Measurements from ENCODE around the gene TRIP4. TPM values are rescaled to one million over a fixed set of nuclear protein-coding genes. Genes with fewer than 3 reads are reported as not detected.

TRIP4 gene
- total and polyA plus RNA-seq, 2 donors (not counting 3 experiments of a cell fraction or from before 2014, with no cell fraction given), result 10.9 to 31.1 TPM

DNA sequence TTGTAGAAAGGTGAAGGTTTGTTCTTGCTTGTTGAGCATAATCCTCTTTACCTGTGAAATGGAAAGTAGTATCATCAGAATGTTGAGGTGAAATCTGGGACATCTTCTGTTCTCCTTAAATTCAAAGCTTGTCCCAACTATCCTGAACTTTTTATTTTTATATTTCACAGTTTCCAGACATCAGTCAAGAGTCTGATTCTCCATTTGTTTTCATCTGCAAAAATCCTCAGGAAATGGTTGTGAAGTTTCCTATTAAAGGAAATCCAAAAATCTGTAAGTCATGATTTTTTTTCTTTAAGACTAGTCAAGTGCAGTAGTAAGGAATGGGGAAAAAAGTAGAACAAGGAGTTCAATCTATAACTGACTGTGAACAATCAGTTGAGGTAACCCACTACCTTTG is 57.2 kb downstream of the TRIP4 start:
- no peak for FAIRE-seq
- Histone ChIP-seq H3K9me3 (replicated peaks; ENCODE audit: control insufficient read depth, insufficient read depth, low read length) (no peaks in the 10 kb centered on the region), H3K9me1 (replicated peaks; ENCODE audit: control insufficient read depth, extremely low read depth, insufficient read depth, low read length) (no peaks in the 10 kb centered on the region), H3K9ac (replicated peaks; ENCODE audit: extremely low read depth, insufficient read depth, low read length) (peak overlapping the region; percentile 75), H3K4me2 (ENCODE audit: insufficient read depth, low read length) (peak overlapping the region; percentile 82), H3K4me1 (ENCODE audit: control insufficient read depth, extremely low read depth, insufficient read depth, low read length) (peaks cover 34% of the 10 kb centered on the region), H3K79me2 (ENCODE audit: control insufficient read depth, insufficient read depth, low read length) (no peaks in the 10 kb centered on the region), H3K36me3 (ENCODE audit: control insufficient read depth in 2 of 2, extremely low read depth in 1 of 2, insufficient read depth in 2 of 2, low read length in 2 of 2) (peaks cover 3 to 7% of the 10 kb centered on the region in 2 experiments), H3K4me3 (replicated peaks in 1 of 3; ENCODE audit: insufficient read depth in 1 of 3, low read depth in 1 of 3, low read length in 3 of 3) (peak overlapping the region in 1 of 3 experiments; percentile 58), H3K27me3 (ENCODE audit: control insufficient read depth in 2 of 2, insufficient read depth in 2 of 2, low read length in 2 of 2) (no peaks in the 10 kb centered on the region), H3K27ac (ENCODE audit: insufficient read depth, low read depth, low read length) (peak overlapping the region; percentile 97), H2AFZ (ENCODE audit: low read depth, low read length) (no peak overlapping the region), H4K20me1 (replicated peaks; ENCODE audit: control insufficient read depth, extremely low read depth, insufficient read depth, low read length) (no peaks in the 10 kb centered on the region)
- intact Hi-C loops (cut with micrococcal nuclease) (loop anchor here (1.0 kb wide), 2 partner anchors 15 to 91 kb away; partner anchors contain the start of gene ZNF609), dilution Hi-C loops (cut with MboI; ENCODE audit: extremely low pct_ligation_motif_present, low sequenced_read_pairs) (no loop called here)
- CTCF ChIA-PET, result interaction anchor here (1.5 to 3.1 kb wide), 2 partner anchors 12 to 15 kb away, joined by 3 to 14 read pairs; partner anchors contain the start of gene ZNF609
- DNase-seq (ENCODE audit: low read depth, low spot score), result no peak
- BruUV-seq (replicated peaks), result TSS peak; percentile 77
- TF ChIP-seq GATA2 (IDR thresholded peaks at IDR 0.05; ENCODE audit: insufficient read depth, insufficient read length, low read depth, low read length), result no peak
- TF ChIP-seq POLR2AphosphoS5 (IDR thresholded peaks at IDR 0.05; ENCODE audit: insufficient read depth, low read depth, low read length), result no peak
- TF ChIP-seq, protein P1, sequence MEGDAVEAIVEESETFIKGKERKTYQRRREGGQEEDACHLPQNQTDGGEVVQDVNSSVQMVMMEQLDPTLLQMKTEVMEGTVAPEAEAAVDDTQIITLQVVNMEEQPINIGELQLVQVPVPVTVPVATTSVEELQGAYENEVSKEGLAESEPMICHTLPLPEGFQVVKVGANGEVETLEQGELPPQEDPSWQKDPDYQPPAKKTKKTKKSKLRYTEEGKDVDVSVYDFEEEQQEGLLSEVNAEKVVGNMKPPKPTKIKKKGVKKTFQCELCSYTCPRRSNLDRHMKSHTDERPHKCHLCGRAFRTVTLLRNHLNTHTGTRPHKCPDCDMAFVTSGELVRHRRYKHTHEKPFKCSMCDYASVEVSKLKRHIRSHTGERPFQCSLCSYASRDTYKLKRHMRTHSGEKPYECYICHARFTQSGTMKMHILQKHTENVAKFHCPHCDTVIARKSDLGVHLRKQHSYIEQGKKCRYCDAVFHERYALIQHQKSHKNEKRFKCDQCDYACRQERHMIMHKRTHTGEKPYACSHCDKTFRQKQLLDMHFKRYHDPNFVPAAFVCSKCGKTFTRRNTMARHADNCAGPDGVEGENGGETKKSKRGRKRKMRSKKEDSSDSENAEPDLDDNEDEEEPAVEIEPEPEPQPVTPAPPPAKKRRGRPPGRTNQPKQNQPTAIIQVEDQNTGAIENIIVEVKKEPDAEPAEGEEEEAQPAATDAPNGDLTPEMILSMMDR (IDR thresholded peaks at IDR 0.05; ENCODE audit: extremely low read depth in 1 of 2, insufficient read depth in 1 of 2, low read depth in 1 of 2, low read length in 2 of 2), result no peak
- no peak for TF ChIP-seq MYC (IDR thresholded peaks at IDR 0.05; ENCODE audit: low read depth, low read length)
- TF ChIP-seq EZH2 (IDR thresholded peaks at IDR 0.05; ENCODE audit: borderline replicate concordance, low read depth, low read length, severe bottlenecking), result no peak
- TF ChIP-seq, protein P2, sequence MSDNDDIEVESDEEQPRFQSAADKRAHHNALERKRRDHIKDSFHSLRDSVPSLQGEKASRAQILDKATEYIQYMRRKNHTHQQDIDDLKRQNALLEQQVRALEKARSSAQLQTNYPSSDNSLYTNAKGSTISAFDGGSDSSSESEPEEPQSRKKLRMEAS (IDR thresholded peaks at IDR 0.05; ENCODE audit: insufficient read depth, insufficient read length), result no peak
- TF ChIP-seq FOS (IDR thresholded peaks at IDR 0.05; ENCODE audit: borderline replicate concordance, insufficient read depth, low read length), result no peak
- TF ChIP-seq POLR2A (IDR thresholded peaks at IDR 0.05; ENCODE audit: low read depth, low read length), result no peak
- no peak for TF ChIP-seq JUN (IDR thresholded peaks at IDR 0.05; ENCODE audit: borderline replicate concordance, insufficient read depth, insufficient read length, low read depth)
- POLR2A ChIA-PET, result interaction anchor here (0.8 kb wide), 1 partner anchor 40 kb away, joined by 3 read pairs; no protein-coding TSS in a partner anchor

Measured in endothelial cell of umbilical vein (primary cell).